GM23338 (cell line): ENCODE results near the gene DNAI2. TPM values are rescaled to one million over a fixed set of nuclear protein-coding genes. Genes with fewer than 3 reads are reported as not detected.

ENCODE experiments used
- ATAC-seq: fragments of 200-7000 bp; cut with Tn5 transposase; 3 replicates; pipeline ENCODE4 v1.9.1; 2020
- DNase-seq: peaks from one replicate; pipeline ENCODE4 v3.0.0-alpha.2; 2015; ENCODE audit warnings: low spot score
- H2AFZ ChIP-seq: fragments of 200-600 bp; sonication (generic); 2 replicates; pipeline ENCODE4 v1.8.0; 2016; ENCODE audit warnings: antibody characterized with exemption, mild to moderate bottlenecking, moderate library complexity
- H3F3A ChIP-seq: fragments of 200-600 bp; sonication (generic); replicated peaks from 2 replicates; pipeline ENCODE4 v1.8.0; 2017; ENCODE audit warnings: antibody characterized with exemption, mixed run types, low read depth
- H3K27ac ChIP-seq: fragments of 200-600 bp; sonication (generic); 2 replicates; pipeline ENCODE4 v1.6.1; 2016; ENCODE audit warnings: low read depth
- H3K27me3 ChIP-seq: fragments of 200-600 bp; sonication (generic); 2 replicates; pipeline ENCODE4 v1.8.0; 2016; ENCODE audit warnings: mild to moderate bottlenecking, mixed run types, moderate library complexity; ENCODE audit not compliant: insufficient read depth
- H3K36me3 ChIP-seq: fragments of 200-600 bp; sonication (generic); 2 replicates; pipeline ENCODE4 v1.8.0; 2016; ENCODE audit warnings: mild to moderate bottlenecking; ENCODE audit not compliant: insufficient read depth
- H3K4me1 ChIP-seq: fragments of 200-600 bp; sonication (generic); 2 replicates; pipeline ENCODE4 v1.8.0; 2016; ENCODE audit warnings: mild to moderate bottlenecking, moderate library complexity; ENCODE audit not compliant: insufficient read depth
- H3K4me2 ChIP-seq: fragments of 200-600 bp; sonication (generic); 2 replicates; pipeline ENCODE4 v1.7.1; 2017; ENCODE audit warnings: mixed run types
- H3K4me3 ChIP-seq: fragments of 200-600 bp; sonication (generic); 2 replicates; pipeline ENCODE4 v1.6.1; 2016; ENCODE audit warnings: mixed run types
- H3K79me2 ChIP-seq: fragments of 200-600 bp; sonication (generic); replicated peaks from 2 replicates; pipeline ENCODE4 v1.8.0; 2017; ENCODE audit warnings: mild to moderate bottlenecking; ENCODE audit not compliant: insufficient read depth
- H3K9me2 ChIP-seq: fragments of 200-600 bp; sonication (generic); 2 replicates; pipeline ENCODE4 v1.8.0; 2017; ENCODE audit not compliant: insufficient read depth
- H4K20me1 ChIP-seq: fragments of 200-600 bp; sonication (generic); replicated peaks from 2 replicates; pipeline ENCODE4 v1.8.0; 2017; ENCODE audit warnings: mild to moderate bottlenecking; ENCODE audit not compliant: insufficient read depth
- H3K27ac Mint-ChIP-seq: 2 replicates; pipeline ENCODE4 v1.8.0; 2020; ENCODE audit warnings: inconsistent platforms, mild to moderate bottlenecking, moderate library complexity, mixed read lengths
- H3K27me3 Mint-ChIP-seq: 3 replicates; pipeline ENCODE4 v1.8.0; 2022; ENCODE audit warnings: low read depth, mild to moderate bottlenecking, moderate library complexity, mixed read lengths, inconsistent platforms; ENCODE audit not compliant: insufficient read depth, poor library complexity
- H3K36me3 Mint-ChIP-seq: 3 replicates; pipeline ENCODE4 v1.8.0; 2021; ENCODE audit warnings: low read depth, mild to moderate bottlenecking, inconsistent platforms, moderate library complexity, mixed read lengths
- H3K4me1 Mint-ChIP-seq: 3 replicates; pipeline ENCODE4 v1.8.0; 2020; ENCODE audit warnings: mild to moderate bottlenecking, inconsistent platforms, mixed read lengths
- H3K4me3 Mint-ChIP-seq: 3 replicates; pipeline ENCODE4 v1.8.0; 2021; ENCODE audit warnings: moderate library complexity, mild to moderate bottlenecking, inconsistent platforms, mixed read lengths
- H3K9me3 Mint-ChIP-seq: 3 replicates; pipeline ENCODE4 v1.8.0; 2020; ENCODE audit warnings: moderate library complexity, mild to moderate bottlenecking, inconsistent platforms, mixed read lengths
- EZH2 ChIP-seq: fragments of 200-600 bp; sonication (generic); IDR thresholded peaks from one replicate; pipeline ENCODE4 v1.8.0; 2017; ENCODE audit warnings: antibody characterized with exemption, mild to moderate bottlenecking, low read depth; ENCODE audit not compliant: unreplicated experiment
- EZH2phosphoT487 ChIP-seq: fragments of 200-600 bp; sonication (generic); IDR thresholded peaks from one replicate; pipeline ENCODE4 v1.8.1; 2018; ENCODE audit warnings: antibody characterized with exemption; ENCODE audit not compliant: unreplicated experiment
- JUNB ChIP-seq: IDR thresholded peaks from one replicate; pipeline ENCODE4 v1.6.1; 2016; ENCODE audit warnings: antibody characterized with exemption; ENCODE audit not compliant: unreplicated experiment
- POLR2AphosphoS5 ChIP-seq: IDR thresholded peaks from 2 replicates; pipeline ENCODE4 v1.6.1; 2016; ENCODE audit warnings: antibody characterized with exemption, low read depth
- STAT1 ChIP-seq: IDR thresholded peaks from one replicate; pipeline ENCODE4 v1.6.1; 2016; ENCODE audit warnings: antibody characterized with exemption; ENCODE audit not compliant: unreplicated experiment
- ZNF114 ChIP-seq: fragments of 250-450 bp; sonication (Bioruptor Pico); IDR thresholded peaks from 2 replicates; pipeline ENCODE4 v1.5.0; 2020; ENCODE audit warnings: mild to moderate bottlenecking, moderate library complexity
- ZNF331 ChIP-seq: fragments of 250-450 bp; sonication (Bioruptor Pico); IDR thresholded peaks from 2 replicates; pipeline ENCODE4 v1.5.0; 2020; ENCODE audit warnings: low read depth, mild to moderate bottlenecking, moderate library complexity
- polyA plus RNA-seq: library from polyadenylated mRNA; unstranded; fragments of >200 nt; fragmentation: Nextera tagmentation; extraction: Ambion mirVana; gene quantifications from 2 replicates; pipeline ENCODE4 v1.2.1, GENCODE V29; 2016
- total RNA-seq: library from RNA; depleted of rRNA; stranded (reverse); fragments of >200 nt; shearing (Covaris generic); gene quantifications from 2 replicates; pipeline ENCODE4 v1.2.3, GENCODE V29; 2014
- TF ChIP-seq, protein P1 (sequence below): IDR thresholded peaks from one replicate; pipeline ENCODE4 v1.6.1; 2018; ENCODE audit warnings: antibody characterized with exemption; ENCODE audit not compliant: unreplicated experiment
- TF ChIP-seq, protein P2 (sequence below): fragments of 250-450 bp; sonication (Bioruptor Pico); IDR thresholded peaks from 2 replicates; pipeline ENCODE4 v1.5.0; 2020; ENCODE audit warnings: mild to moderate bottlenecking, moderate library complexity
- TF ChIP-seq, protein P3 (sequence below): IDR thresholded peaks from 2 replicates; pipeline ENCODE4 v1.6.1; 2016; ENCODE audit warnings: antibody characterized with exemption
- TF ChIP-seq, protein P4 (sequence below), 2 experiments: fragments of 200-600 bp in 1 of 2; sonication (generic) in 1 of 2; conservative IDR thresholded peaks; 2 replicates each; pipeline versions ENCODE4 v1.5.1 to v1.6.1; 2016 to 2017; ENCODE audit warnings: antibody characterized with exemption in 2 of 2, low read depth in 2 of 2, mild to moderate bottlenecking in 2 of 2, moderate library complexity in 1 of 2

DNAI2 gene
- total and polyA plus RNA-seq, 2 experiments from 2014 or later: 0.21 TPM; not detected in 1

DNA sequence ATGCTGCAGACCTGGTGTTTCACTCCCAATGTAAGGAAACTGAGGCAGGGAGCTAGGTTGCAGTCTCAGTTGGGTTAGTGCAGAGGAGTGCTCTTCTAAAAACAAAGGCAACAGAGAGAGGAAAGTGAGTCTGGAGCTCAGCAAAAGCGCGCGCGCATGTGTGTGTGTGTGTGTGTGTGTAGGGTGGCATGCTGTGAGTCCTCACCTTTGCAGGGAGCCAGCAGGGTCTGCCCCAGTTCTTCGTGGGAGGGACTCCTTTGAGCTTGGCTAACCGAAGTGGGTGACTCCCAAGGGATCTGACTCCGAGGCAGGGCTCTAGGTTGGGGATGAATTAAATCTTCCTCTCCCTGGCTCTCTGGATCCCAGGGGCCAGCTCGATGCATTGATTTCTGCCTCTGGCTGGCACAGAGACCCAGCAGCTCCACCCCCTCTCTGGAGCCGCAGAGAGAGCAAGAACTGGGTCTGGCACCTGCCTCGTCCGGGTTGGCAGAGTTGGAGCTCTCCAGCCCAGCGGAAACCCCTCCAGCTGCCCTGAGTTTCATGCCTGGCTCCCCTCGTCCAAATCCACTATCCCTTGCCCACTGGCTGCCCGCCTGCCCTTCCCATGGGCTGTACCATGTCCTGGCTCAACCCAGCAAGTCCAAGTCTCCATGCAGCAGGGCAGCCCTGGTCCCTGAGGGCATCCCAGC lies 88.9 kb downstream of the DNAI2 start:
- Histone ChIP-seq H3K79me2 (no peaks in the 10 kb centered on the region), H3K27ac (no peak overlapping the region), H3K4me3 (no peak overlapping the region), H3K4me1 (peaks cover 14% of the 10 kb centered on the region), H3K27me3 (peaks cover 3% of the 10 kb centered on the region), H4K20me1 (no peaks in the 10 kb centered on the region), H3F3A (no peaks in the 10 kb centered on the region), H3K4me2 (peak overlapping the region; percentile 78), H3K9me2 (no peaks in the 10 kb centered on the region), H2AFZ (0 out of 2 replicates have a peak overlapping the region, but pooled peaks have one; percentile 87), H3K36me3 (no peaks in the 10 kb centered on the region)
- Mint-ChIP-seq H3K36me3 (peaks cover 6% of the 10 kb centered on the region; the same call in 2 of the 3 replicates), H3K27ac (peak overlapping the region; percentile 84; the same call in 1 of the 2 replicates), H3K4me1 (peaks cover 33% of the 10 kb centered on the region), H3K27me3 (peaks cover 22% of the 10 kb centered on the region), H3K4me3 (peak overlapping the region; percentile 72; the same call in 1 of the 3 replicates), H3K9me3 (no peaks in the 10 kb centered on the region)
- DNase-seq: no peak
- no peak for ATAC-seq
- TF ChIP-seq STAT1: no peak
- TF ChIP-seq EZH2phosphoT487: no peak
- TF ChIP-seq, protein P1, sequence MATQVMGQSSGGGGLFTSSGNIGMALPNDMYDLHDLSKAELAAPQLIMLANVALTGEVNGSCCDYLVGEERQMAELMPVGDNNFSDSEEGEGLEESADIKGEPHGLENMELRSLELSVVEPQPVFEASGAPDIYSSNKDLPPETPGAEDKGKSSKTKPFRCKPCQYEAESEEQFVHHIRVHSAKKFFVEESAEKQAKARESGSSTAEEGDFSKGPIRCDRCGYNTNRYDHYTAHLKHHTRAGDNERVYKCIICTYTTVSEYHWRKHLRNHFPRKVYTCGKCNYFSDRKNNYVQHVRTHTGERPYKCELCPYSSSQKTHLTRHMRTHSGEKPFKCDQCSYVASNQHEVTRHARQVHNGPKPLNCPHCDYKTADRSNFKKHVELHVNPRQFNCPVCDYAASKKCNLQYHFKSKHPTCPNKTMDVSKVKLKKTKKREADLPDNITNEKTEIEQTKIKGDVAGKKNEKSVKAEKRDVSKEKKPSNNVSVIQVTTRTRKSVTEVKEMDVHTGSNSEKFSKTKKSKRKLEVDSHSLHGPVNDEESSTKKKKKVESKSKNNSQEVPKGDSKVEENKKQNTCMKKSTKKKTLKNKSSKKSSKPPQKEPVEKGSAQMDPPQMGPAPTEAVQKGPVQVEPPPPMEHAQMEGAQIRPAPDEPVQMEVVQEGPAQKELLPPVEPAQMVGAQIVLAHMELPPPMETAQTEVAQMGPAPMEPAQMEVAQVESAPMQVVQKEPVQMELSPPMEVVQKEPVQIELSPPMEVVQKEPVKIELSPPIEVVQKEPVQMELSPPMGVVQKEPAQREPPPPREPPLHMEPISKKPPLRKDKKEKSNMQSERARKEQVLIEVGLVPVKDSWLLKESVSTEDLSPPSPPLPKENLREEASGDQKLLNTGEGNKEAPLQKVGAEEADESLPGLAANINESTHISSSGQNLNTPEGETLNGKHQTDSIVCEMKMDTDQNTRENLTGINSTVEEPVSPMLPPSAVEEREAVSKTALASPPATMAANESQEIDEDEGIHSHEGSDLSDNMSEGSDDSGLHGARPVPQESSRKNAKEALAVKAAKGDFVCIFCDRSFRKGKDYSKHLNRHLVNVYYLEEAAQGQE: no peak
- TF ChIP-seq, protein P2, sequence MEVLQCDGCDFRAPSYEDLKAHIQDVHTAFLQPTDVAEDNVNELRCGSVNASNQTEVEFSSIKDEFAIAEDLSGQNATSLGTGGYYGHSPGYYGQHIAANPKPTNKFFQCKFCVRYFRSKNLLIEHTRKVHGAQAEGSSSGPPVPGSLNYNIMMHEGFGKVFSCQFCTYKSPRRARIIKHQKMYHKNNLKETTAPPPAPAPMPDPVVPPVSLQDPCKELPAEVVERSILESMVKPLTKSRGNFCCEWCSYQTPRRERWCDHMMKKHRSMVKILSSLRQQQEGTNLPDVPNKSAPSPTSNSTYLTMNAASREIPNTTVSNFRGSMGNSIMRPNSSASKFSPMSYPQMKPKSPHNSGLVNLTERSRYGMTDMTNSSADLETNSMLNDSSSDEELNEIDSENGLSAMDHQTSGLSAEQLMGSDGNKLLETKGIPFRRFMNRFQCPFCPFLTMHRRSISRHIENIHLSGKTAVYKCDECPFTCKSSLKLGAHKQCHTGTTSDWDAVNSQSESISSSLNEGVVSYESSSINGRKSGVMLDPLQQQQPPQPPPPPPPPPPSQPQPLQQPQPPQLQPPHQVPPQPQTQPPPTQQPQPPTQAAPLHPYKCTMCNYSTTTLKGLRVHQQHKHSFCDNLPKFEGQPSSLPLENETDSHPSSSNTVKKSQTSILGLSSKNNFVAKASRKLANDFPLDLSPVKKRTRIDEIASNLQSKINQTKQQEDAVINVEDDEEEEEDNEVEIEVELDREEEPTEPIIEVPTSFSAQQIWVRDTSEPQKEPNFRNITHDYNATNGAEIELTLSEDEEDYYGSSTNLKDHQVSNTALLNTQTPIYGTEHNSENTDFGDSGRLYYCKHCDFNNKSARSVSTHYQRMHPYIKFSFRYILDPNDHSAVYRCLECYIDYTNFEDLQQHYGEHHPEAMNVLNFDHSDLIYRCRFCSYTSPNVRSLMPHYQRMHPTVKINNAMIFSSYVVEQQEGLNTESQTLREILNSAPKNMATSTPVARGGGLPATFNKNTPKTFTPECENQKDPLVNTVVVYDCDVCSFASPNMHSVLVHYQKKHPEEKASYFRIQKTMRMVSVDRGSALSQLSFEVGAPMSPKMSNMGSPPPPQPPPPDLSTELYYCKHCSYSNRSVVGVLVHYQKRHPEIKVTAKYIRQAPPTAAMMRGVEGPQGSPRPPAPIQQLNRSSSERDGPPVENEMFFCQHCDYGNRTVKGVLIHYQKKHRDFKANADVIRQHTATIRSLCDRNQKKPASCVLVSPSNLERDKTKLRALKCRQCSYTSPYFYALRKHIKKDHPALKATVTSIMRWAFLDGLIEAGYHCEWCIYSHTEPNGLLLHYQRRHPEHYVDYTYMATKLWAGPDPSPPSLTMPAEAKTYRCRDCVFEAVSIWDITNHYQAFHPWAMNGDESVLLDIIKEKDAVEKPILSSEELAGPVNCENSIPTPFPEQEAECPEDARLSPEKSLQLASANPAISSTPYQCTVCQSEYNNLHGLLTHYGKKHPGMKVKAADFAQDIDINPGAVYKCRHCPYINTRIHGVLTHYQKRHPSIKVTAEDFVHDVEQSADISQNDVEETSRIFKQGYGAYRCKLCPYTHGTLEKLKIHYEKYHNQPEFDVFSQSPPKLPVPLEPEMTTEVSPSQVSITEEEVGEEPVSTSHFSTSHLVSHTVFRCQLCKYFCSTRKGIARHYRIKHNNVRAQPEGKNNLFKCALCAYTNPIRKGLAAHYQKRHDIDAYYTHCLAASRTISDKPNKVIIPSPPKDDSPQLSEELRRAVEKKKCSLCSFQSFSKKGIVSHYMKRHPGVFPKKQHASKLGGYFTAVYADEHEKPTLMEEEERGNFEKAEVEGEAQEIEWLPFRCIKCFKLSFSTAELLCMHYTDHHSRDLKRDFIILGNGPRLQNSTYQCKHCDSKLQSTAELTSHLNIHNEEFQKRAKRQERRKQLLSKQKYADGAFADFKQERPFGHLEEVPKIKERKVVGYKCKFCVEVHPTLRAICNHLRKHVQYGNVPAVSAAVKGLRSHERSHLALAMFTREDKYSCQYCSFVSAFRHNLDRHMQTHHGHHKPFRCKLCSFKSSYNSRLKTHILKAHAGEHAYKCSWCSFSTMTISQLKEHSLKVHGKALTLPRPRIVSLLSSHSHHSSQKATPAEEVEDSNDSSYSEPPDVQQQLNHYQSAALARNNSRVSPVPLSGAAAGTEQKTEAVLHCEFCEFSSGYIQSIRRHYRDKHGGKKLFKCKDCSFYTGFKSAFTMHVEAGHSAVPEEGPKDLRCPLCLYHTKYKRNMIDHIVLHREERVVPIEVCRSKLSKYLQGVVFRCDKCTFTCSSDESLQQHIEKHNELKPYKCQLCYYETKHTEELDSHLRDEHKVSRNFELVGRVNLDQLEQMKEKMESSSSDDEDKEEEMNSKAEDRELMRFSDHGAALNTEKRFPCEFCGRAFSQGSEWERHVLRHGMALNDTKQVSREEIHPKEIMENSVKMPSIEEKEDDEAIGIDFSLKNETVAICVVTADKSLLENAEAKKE (CRISPR knock-in tag): no peak
- TF ChIP-seq, protein P3, sequence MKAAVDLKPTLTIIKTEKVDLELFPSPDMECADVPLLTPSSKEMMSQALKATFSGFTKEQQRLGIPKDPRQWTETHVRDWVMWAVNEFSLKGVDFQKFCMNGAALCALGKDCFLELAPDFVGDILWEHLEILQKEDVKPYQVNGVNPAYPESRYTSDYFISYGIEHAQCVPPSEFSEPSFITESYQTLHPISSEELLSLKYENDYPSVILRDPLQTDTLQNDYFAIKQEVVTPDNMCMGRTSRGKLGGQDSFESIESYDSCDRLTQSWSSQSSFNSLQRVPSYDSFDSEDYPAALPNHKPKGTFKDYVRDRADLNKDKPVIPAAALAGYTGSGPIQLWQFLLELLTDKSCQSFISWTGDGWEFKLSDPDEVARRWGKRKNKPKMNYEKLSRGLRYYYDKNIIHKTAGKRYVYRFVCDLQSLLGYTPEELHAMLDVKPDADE: no peak
- no peak for TF ChIP-seq ZNF331 (CRISPR knock-in tag)
- no peak for TF ChIP-seq EZH2
- TF ChIP-seq JUNB: no peak
- TF ChIP-seq ZNF114 (CRISPR knock-in tag): no peak
- TF ChIP-seq, protein P4, sequence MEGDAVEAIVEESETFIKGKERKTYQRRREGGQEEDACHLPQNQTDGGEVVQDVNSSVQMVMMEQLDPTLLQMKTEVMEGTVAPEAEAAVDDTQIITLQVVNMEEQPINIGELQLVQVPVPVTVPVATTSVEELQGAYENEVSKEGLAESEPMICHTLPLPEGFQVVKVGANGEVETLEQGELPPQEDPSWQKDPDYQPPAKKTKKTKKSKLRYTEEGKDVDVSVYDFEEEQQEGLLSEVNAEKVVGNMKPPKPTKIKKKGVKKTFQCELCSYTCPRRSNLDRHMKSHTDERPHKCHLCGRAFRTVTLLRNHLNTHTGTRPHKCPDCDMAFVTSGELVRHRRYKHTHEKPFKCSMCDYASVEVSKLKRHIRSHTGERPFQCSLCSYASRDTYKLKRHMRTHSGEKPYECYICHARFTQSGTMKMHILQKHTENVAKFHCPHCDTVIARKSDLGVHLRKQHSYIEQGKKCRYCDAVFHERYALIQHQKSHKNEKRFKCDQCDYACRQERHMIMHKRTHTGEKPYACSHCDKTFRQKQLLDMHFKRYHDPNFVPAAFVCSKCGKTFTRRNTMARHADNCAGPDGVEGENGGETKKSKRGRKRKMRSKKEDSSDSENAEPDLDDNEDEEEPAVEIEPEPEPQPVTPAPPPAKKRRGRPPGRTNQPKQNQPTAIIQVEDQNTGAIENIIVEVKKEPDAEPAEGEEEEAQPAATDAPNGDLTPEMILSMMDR (conservative IDR thresholded peaks at IDR 0.05; ENCODE audit: low read depth in 2 of 2): no peak
- no peak for TF ChIP-seq POLR2AphosphoS5
